ENCODE results near the gene TRIM16.
"Not testable (repeated sequence)": the region's sequence is repeated elsewhere in the genome, so short reads cannot be mapped to it uniquely, and the experiment has no call there.

DNA sequence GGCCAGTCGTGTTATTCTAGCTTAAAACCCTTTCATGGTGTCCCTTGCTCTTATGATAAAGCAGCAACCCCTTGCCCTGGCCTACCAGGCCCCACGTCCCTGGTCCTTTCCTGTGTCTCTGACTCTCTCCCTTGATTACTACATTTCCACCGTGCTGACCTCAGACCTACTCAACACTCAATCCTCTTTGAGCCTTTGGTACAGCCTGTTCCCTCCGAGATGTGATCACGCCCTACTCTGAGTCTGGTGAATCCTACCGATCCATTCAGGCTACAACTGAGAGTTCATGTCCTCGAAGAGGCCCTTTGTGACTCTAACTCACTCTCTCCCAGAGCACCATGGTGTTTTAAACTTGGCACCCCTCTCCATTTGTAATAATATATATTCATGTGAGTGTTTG lies 54.1 kb downstream of the TRIM16 start:
- not testable (repeated sequence) for TF ChIP-seq CTCF, POLR2AphosphoS5 (IDR thresholded peaks at IDR 0.05)
